ENCODE measurements around the gene PABPN1. TPM values are rescaled to one million over a fixed set of nuclear protein-coding genes. Genes with fewer than 3 reads are reported as not detected.
"Not testable (repeated sequence)": the region's sequence is repeated elsewhere in the genome, so short reads cannot be mapped to it uniquely, and the experiment has no call there.

The PABPN1 gene
- 100 to 1,000 TPM; 293 TPM for total RNA-seq
- 295 TPM for polyA plus RNA-seq (2013, experiment 1 of 2)
- polyA plus RNA-seq (2013, experiment 2 of 2) = 251 TPM
- long read RNA-seq, experiment 1, transcript PABPN1-201 (7 exons, 2,001 nt) = major isoform, 22 of 77 reads
- long read RNA-seq, experiment 1, partial matches to known transcripts = 7 of 77 reads
- long read RNA-seq, experiment 1, other reads (novel, unspliced or antisense) = 43 of 77 reads
- long read RNA-seq, experiment 2, transcript PABPN1-202 (6 exons, 2,768 nt) = minor isoform, 33 of 407 reads
- long read RNA-seq, experiment 2, transcript PABPN1-207 (6 exons, 1,220 nt) = minor isoform, 26 of 407 reads
- long read RNA-seq, experiment 2, transcript PABPN1-201 (7 exons, 2,001 nt) = major isoform, 313 of 407 reads
- long read RNA-seq, experiment 2, partial matches to known transcripts = 15 of 407 reads
- long read RNA-seq, experiment 2, other reads (novel, unspliced or antisense) = 18 of 407 reads
- long read RNA-seq, experiment 3, partial matches to known transcripts = 0 of 16 reads
- long read RNA-seq, experiment 3, other reads (novel, unspliced or antisense) = 10 of 16 reads
- long read RNA-seq, experiment 4, transcript PABPN1-207 (6 exons, 1,220 nt) = major isoform, 28 of 53 reads
- long read RNA-seq, experiment 4, transcript PABPN1-201 (7 exons, 2,001 nt) = minor isoform, 19 of 53 reads
- long read RNA-seq, experiment 4, partial matches to known transcripts = 0 of 53 reads
- long read RNA-seq, experiment 4, other reads (novel, unspliced or antisense) = 4 of 53 reads

GRCh38 chr14:23320584-23321571, at the start of gene PABPN1:
TSS of gene PABPN1 (plus strand) at chr14:23321457. CDS start at chr14:23321470, 13 bp downstream.
- peaks cover 6% of the 10 kb centered on the region for H3K4me1 ChIP-seq (ENCODE audit: control insufficient read depth, insufficient read depth, low read length)
- peaks cover 52% of the 10 kb centered on the region for H3K36me3 Mint-ChIP-seq (ENCODE audit: low read depth)
- peaks cover 10% of the 10 kb centered on the region for H3K4me1 Mint-ChIP-seq
- H3K27ac Mint-ChIP-seq = peak within 1 kb of the TSS; percentile 98
- H3K9me3 Mint-ChIP-seq = no peaks in the 10 kb centered on the region
- peak within 1 kb of the TSS; percentile 95 for H3K4me3 ChIP-seq (ENCODE audit: low read length)
- peak within 1 kb of the TSS; percentile 98 for H3K4me3 Mint-ChIP-seq
- no peaks in the 10 kb centered on the region for H3K9me3 ChIP-seq (ENCODE audit: control insufficient read depth, low read length)
- H3K27me3 ChIP-seq (ENCODE audit: control insufficient read depth, insufficient read depth, low read length, poor library complexity, severe bottlenecking) = no peaks in the 10 kb centered on the region
- peak within 1 kb of the TSS; percentile 90 for H3K27ac ChIP-seq (ENCODE audit: low read depth, low read length)
- peaks cover 42% of the 10 kb centered on the region for H3K36me3 ChIP-seq (ENCODE audit: control insufficient read depth, insufficient read depth, low read length)
- no peaks in the 10 kb centered on the region for H3K27me3 Mint-ChIP-seq (ENCODE audit: insufficient read depth)
- DNase-seq = peak; percentile 99
- 1 to 6% methylated on average over 30 to 63 of the region's 63 CpGs for WGBS, 2 experiments (ENCODE audit: insufficient coverage in 1 of 2, insufficient read length in 1 of 2)
- TF ChIP-seq, protein P1, sequence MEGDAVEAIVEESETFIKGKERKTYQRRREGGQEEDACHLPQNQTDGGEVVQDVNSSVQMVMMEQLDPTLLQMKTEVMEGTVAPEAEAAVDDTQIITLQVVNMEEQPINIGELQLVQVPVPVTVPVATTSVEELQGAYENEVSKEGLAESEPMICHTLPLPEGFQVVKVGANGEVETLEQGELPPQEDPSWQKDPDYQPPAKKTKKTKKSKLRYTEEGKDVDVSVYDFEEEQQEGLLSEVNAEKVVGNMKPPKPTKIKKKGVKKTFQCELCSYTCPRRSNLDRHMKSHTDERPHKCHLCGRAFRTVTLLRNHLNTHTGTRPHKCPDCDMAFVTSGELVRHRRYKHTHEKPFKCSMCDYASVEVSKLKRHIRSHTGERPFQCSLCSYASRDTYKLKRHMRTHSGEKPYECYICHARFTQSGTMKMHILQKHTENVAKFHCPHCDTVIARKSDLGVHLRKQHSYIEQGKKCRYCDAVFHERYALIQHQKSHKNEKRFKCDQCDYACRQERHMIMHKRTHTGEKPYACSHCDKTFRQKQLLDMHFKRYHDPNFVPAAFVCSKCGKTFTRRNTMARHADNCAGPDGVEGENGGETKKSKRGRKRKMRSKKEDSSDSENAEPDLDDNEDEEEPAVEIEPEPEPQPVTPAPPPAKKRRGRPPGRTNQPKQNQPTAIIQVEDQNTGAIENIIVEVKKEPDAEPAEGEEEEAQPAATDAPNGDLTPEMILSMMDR (conservative IDR thresholded peaks at IDR 0.05) = no peak
- H3K9ac ChIP-seq (ENCODE audit: extremely low read depth, low read length, poor library complexity, severe bottlenecking) = peak within 1 kb of the TSS; percentile 92

- Mint-ChIP-seq H3K9me3 (no peaks in the 10 kb centered on the region), H3K36me3 (ENCODE audit: low read depth) (peaks cover 30% of the 10 kb centered on the region), H3K4me3 (no peak overlapping the region), H3K27me3 (ENCODE audit: insufficient read depth) (peaks cover 44% of the 10 kb centered on the region), H3K27ac (no peak overlapping the region), H3K4me1 (peaks cover 11% of the 10 kb centered on the region)
- DNase-seq = no peak
- H3K4me1 ChIP-seq (ENCODE audit: control insufficient read depth, insufficient read depth, low read length) = no peaks in the 10 kb centered on the region
- no peak overlapping the region for H3K27ac ChIP-seq (ENCODE audit: low read depth, low read length)
- no peak overlapping the region for H3K9ac ChIP-seq (ENCODE audit: extremely low read depth, low read length, poor library complexity, severe bottlenecking)
- 93 to 100% methylated on average over 2 of the region's 2 CpGs for WGBS, 2 experiments (ENCODE audit: insufficient coverage in 1 of 2, insufficient read length in 1 of 2)
- no peaks in the 10 kb centered on the region for H3K27me3 ChIP-seq (ENCODE audit: control insufficient read depth, insufficient read depth, low read length, poor library complexity, severe bottlenecking)
- H3K4me3 ChIP-seq (ENCODE audit: low read length) = no peak overlapping the region
- no peaks in the 10 kb centered on the region for H3K36me3 ChIP-seq (ENCODE audit: control insufficient read depth, insufficient read depth, low read length)
- H3K9me3 ChIP-seq (ENCODE audit: control insufficient read depth, low read length) = no peaks in the 10 kb centered on the region
- TF ChIP-seq, protein P1 (conservative IDR thresholded peaks at IDR 0.05) = no peak
Measured at GRCh38 chr14:23275412-23275811, 45.8 kb upstream of the PABPN1 start.

DNA sequence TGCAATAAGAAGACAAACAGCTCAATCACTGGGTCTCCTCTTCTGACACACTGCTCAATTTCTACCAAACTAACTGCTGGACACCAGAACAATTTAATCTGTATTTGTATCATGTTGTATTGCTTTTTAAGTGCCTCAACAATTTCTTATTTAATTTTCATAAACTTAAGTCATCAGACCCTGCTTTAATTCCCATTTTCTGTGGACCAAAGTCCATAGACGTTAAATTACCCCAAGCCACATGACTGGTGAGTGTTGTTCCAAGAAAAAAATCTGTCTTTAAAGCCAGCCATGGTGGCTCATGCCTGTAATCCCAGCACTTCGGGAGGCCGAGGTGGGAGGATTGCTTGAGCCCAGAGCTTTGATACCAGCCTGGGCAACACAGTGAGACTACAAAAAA, 44.1 kb upstream of the PABPN1 start:
- Mint-ChIP-seq H3K4me3 (no peak overlapping the region), H3K4me1 (peaks cover 18% of the 10 kb centered on the region), H3K36me3 (ENCODE audit: low read depth) (peaks cover 32% of the 10 kb centered on the region), H3K27ac (no peak overlapping the region), H3K27me3 (ENCODE audit: insufficient read depth) (peaks cover 31% of the 10 kb centered on the region), H3K9me3 (no peaks in the 10 kb centered on the region)
- Histone ChIP-seq H3K4me3 (ENCODE audit: low read length) (no peak overlapping the region), H3K9ac (ENCODE audit: extremely low read depth, low read length, poor library complexity, severe bottlenecking) (no peak overlapping the region), H3K27ac (ENCODE audit: low read depth, low read length) (no peak overlapping the region), H3K36me3 (ENCODE audit: control insufficient read depth, insufficient read depth, low read length) (no peaks in the 10 kb centered on the region), H3K9me3 (ENCODE audit: control insufficient read depth, low read length) (no peaks in the 10 kb centered on the region), H3K4me1 (ENCODE audit: control insufficient read depth, insufficient read depth, low read length) (no peaks in the 10 kb centered on the region), H3K27me3 (ENCODE audit: control insufficient read depth, insufficient read depth, low read length, poor library complexity, severe bottlenecking) (no peaks in the 10 kb centered on the region)
- WGBS, 2 experiments (ENCODE audit: insufficient coverage in 1 of 2, insufficient read length in 1 of 2) = 98 to 100% methylated on average over 3 of the region's 3 CpGs
- no peak for DNase-seq
- TF ChIP-seq, protein P1 (conservative IDR thresholded peaks at IDR 0.05) = no peak

- not testable (repeated sequence) for H3K9me3 ChIP-seq (ENCODE audit: control insufficient read depth, low read length); H3K27me3 ChIP-seq (ENCODE audit: control insufficient read depth, insufficient read depth, low read length, poor library complexity, severe bottlenecking); H3K9me3 Mint-ChIP-seq; H3K4me3 ChIP-seq (ENCODE audit: low read length); H3K4me3 Mint-ChIP-seq; DNase-seq; H3K36me3 ChIP-seq (ENCODE audit: control insufficient read depth, insufficient read depth, low read length); H3K9ac ChIP-seq (ENCODE audit: extremely low read depth, low read length, poor library complexity, severe bottlenecking); H3K4me1 ChIP-seq (ENCODE audit: control insufficient read depth, insufficient read depth, low read length); H3K27ac Mint-ChIP-seq; H3K27ac ChIP-seq (ENCODE audit: low read depth, low read length)
- Mint-ChIP-seq H3K27me3 (ENCODE audit: insufficient read depth) (peaks cover 27% of the 10 kb centered on the region), H3K36me3 (ENCODE audit: low read depth) (peaks cover 32% of the 10 kb centered on the region), H3K4me1 (peaks cover 20% of the 10 kb centered on the region)
- WGBS, 2 experiments (ENCODE audit: insufficient coverage in 1 of 2, insufficient read length in 1 of 2) = 91 to 95% methylated on average over 5 to 6 of the region's 6 CpGs
Measured at GRCh38 chr14:23277928-23278327, 43.3 kb upstream of the PABPN1 start.
